NK-92 treated with Interleukin-12 subunit alpha and Interleukin-12 subunit beta, amount 100 ng/mL, for 24 hours (cell line): Measurements from ENCODE around the gene ZKSCAN8.

Source experiments
- DNase-seq: peaks from one replicate; lab custom pipeline; 2025; lab: John Stamatoyannopoulos, UW

The ZKSCAN8 gene

DNA sequence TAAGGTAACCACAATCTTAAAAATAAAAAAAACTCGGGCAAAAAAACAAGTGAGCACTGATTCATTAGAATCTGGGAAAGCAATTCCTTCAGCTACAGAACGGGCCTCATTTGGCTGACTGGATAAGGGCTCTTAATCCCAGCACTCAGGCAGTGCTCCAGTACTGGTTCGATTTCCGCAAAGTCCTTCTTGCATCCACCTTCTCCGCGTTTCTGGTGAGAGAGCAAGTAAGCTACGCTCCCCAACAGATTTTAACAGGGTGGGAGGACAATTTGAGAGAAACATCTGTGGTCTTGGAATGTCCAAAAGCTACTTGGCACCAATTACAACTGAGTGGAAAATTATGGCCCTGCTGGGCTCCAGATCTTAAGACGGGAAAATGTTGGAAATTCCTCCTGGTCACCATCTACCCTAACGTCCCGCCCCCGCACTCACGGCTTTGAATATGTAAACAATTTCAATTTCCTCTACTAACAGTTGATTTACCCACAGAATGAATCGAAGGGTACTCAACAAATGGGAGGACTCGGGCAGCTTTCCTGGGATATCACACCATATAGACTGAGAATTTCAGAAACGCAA, 65.3 kb downstream of the ZKSCAN8 start:
- no peak for DNase-seq

DNA sequence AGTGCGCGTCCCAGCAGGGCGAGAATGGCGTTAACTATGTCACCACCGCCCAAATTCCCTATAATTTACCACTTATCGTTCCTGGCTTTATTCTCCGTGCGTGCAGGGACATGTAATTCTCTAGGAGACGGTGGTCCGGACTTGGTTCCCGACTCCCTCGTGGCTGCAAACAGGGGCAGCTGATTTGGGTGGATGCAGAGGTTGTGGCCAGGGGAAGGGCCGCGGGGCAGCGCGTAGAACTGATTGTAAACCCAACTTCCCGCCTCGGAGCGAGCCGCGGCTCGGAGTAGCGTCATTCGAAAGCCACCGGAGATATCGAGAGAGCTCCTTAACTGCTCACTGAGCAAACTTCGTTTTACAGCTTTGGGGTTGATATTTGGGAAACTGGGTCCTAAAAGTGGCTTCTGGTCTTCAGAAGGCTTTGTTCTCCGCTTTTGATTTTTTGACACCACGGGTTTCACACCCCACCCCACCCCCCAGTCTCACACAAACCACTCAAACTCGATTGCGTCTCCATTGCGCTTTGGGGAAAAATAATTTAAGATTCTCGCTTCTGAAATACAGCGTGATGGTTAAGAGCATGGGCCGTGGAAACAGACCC, 65.9 kb downstream of the ZKSCAN8 start:
- DNase-seq: no peak

- no peak for DNase-seq
Measured at GRCh38 chr6:28208111-28208659, 66.5 kb downstream of the ZKSCAN8 start.
